Prostate gland (tissue), 2 donors: ENCODE results near the gene ITPRID2. TPM values are rescaled to one million over a fixed set of nuclear protein-coding genes. Genes with fewer than 3 reads are reported as not detected.

ENCODE experiments used
- DNase-seq: peaks from one replicate; pipeline ENCODE4 v3.0.0-alpha.2; 2019; ENCODE audit warnings: low spot score
- H3K27ac ChIP-seq, 2 donors: fragments of 200-600 bp; sonication (generic); 2 replicates each; pipeline ENCODE4 v1.5.1; 2017 to 2019
- H3K27me3 ChIP-seq: fragments of 200-600 bp; sonication (generic); replicated peaks from 2 replicates; pipeline ENCODE4 v1.5.1; 2019; ENCODE audit not compliant: insufficient read depth
- H3K36me3 ChIP-seq, 2 donors: fragments of 200-600 bp; sonication (generic); 1 replicate in 1 of 2; 2 replicates in 1 of 2; pipeline versions ENCODE4 v1.5.1 to v1.8.1; 2017 to 2019
- H3K4me1 ChIP-seq: fragments of 200-600 bp; sonication (generic); replicated peaks from 2 replicates; pipeline ENCODE4 v1.5.1; 2019
- H3K4me3 ChIP-seq, 2 donors: fragments of 200-600 bp; sonication (generic); 2 replicates each; pipeline ENCODE4 v1.5.1; 2017 to 2019
- H3K9me3 ChIP-seq: fragments of 200-600 bp; sonication (generic); 2 replicates; pipeline ENCODE4 v1.5.1; 2017
- POLR2A ChIP-seq: fragments of 450-650 bp; IDR thresholded peaks from one replicate; pipeline ENCODE4 v1.6.1; 2016; ENCODE audit warnings: antibody characterized with exemption, mild to moderate bottlenecking
- POLR2AphosphoS5 ChIP-seq: sonication (generic); formaldehyde crosslinking; IDR thresholded peaks from one replicate; pipeline ENCODE4 v1.6.1; 2017; ENCODE audit warnings: antibody characterized with exemption
- WGBS: methylation state at CpG from one replicate; pipeline ENCODE4 v1.1.5; 2018; 5-methylcytosine and 5-hydroxymethylcytosine counted together
- intact Hi-C: fragments of 100-400 bp; cut with DNase I; formaldehyde crosslinking; loops from one replicate; pipeline ENCODE4 v1.14.2; 2022
- total RNA-seq, 2 donors: library from RNA; depleted of rRNA; stranded (reverse); fragments of >200 nt; gene quantifications; one replicate each; pipeline ENCODE4 v1.1.0, GENCODE V29; 2016
- TF ChIP-seq, protein P1 (sequence below), 4 experiments: fragments of 200-600 bp in 2 of 4; fragments of 450-650 bp in 2 of 4; sonication (generic) in 2 of 4; IDR thresholded peaks; 1 replicate in 3 of 4; 2 replicates in 1 of 4; pipeline ENCODE4 v1.5.1; 2016 to 2019; ENCODE audit warnings: antibody characterized with exemption in 4 of 4, mild to moderate bottlenecking in 2 of 4, moderate library complexity in 2 of 4

ITPRID2 gene
- total RNA-seq, 2 donors from 2014 or later, result 78.9 to 159 TPM

GRCh38 chr2:181923121-181923520 lies 31.6 kb downstream of the ITPRID2 start:
- H3K4me3 ChIP-seq, result no peak overlapping the region
- DNase-seq, result no peak
- no peaks in the 10 kb centered on the region for H3K36me3 ChIP-seq
- TF ChIP-seq, protein P1, sequence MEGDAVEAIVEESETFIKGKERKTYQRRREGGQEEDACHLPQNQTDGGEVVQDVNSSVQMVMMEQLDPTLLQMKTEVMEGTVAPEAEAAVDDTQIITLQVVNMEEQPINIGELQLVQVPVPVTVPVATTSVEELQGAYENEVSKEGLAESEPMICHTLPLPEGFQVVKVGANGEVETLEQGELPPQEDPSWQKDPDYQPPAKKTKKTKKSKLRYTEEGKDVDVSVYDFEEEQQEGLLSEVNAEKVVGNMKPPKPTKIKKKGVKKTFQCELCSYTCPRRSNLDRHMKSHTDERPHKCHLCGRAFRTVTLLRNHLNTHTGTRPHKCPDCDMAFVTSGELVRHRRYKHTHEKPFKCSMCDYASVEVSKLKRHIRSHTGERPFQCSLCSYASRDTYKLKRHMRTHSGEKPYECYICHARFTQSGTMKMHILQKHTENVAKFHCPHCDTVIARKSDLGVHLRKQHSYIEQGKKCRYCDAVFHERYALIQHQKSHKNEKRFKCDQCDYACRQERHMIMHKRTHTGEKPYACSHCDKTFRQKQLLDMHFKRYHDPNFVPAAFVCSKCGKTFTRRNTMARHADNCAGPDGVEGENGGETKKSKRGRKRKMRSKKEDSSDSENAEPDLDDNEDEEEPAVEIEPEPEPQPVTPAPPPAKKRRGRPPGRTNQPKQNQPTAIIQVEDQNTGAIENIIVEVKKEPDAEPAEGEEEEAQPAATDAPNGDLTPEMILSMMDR (IDR thresholded peaks at IDR 0.05), result no peak
- TF ChIP-seq POLR2AphosphoS5, result no peak
- no peak for TF ChIP-seq POLR2A
- no peaks in the 10 kb centered on the region for H3K27me3 ChIP-seq
- H3K4me1 ChIP-seq, result no peaks in the 10 kb centered on the region
- WGBS, result 93% methylated on average over 1 of the region's 1 CpG
- no peaks in the 10 kb centered on the region for H3K9me3 ChIP-seq
- H3K27ac ChIP-seq, result no peak overlapping the region
- intact Hi-C loops, result no loop called here

DNA sequence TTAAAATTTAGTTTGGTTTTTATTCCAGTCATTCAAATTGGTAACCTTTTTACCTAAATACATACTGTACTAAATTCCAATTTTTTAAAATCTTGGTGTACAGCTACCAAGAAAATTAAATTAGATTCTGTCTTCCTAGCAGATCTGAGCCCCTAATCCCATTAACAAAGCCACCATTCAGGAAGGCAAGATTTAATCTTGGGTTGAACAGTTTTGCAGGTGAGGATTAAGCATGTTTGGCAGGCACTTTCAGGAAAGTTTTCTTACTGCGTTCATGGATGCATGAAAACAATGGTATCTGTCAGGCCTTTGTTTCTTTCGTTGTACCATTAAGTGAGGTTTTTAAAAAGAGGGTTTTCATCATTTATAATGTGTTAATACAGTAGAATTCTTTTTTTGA lies 32.8 kb downstream of the ITPRID2 start:
- H3K4me1 ChIP-seq, result no peaks in the 10 kb centered on the region
- H3K27me3 ChIP-seq, result no peaks in the 10 kb centered on the region
- 38% methylated on average over 2 of the region's 2 CpGs for WGBS
- intact Hi-C loops, result no loop called here
- H3K27ac ChIP-seq, result no peak overlapping the region
- H3K9me3 ChIP-seq, result no peaks in the 10 kb centered on the region
- H3K4me3 ChIP-seq, result no peak overlapping the region
- H3K36me3 ChIP-seq, result no peaks in the 10 kb centered on the region
- TF ChIP-seq, protein P1 (IDR thresholded peaks at IDR 0.05), result no peak
- TF ChIP-seq POLR2A (no peak), POLR2AphosphoS5 (no peak)
- no peak for DNase-seq

- Histone ChIP-seq H3K9me3 (no peaks in the 10 kb centered on the region), H3K4me3 (no peak overlapping the region), H3K27ac (no peak overlapping the region), H3K36me3 (no peaks in the 10 kb centered on the region), H3K4me1 (no peaks in the 10 kb centered on the region), H3K27me3 (no peaks in the 10 kb centered on the region)
- TF ChIP-seq POLR2A, result no peak
- no peak for TF ChIP-seq POLR2AphosphoS5
- TF ChIP-seq, protein P1 (IDR thresholded peaks at IDR 0.05), result no peak
- DNase-seq, result no peak
- intact Hi-C loops, result no loop called here
- WGBS, result 94% methylated on average over 5 of the region's 5 CpGs
Measured at GRCh38 chr2:181934694-181935093, 43.2 kb downstream of the ITPRID2 start.

- DNase-seq, result no peak
- no peaks in the 10 kb centered on the region for H3K9me3 ChIP-seq
- intact Hi-C loops, result no loop called here
- no peaks in the 10 kb centered on the region for H3K4me1 ChIP-seq
- H3K4me3 ChIP-seq, result no peak overlapping the region
- H3K27me3 ChIP-seq, result no peaks in the 10 kb centered on the region
- H3K36me3 ChIP-seq, result no peaks in the 10 kb centered on the region
- no peak overlapping the region for H3K27ac ChIP-seq
- WGBS, result 19% methylated on average over 2 of the region's 2 CpGs
- TF ChIP-seq POLR2A, result no peak
- TF ChIP-seq, protein P1 (IDR thresholded peaks at IDR 0.05), result no peak
- TF ChIP-seq POLR2AphosphoS5, result no peak
Measured at GRCh38 chr2:181937473-181937872, 45.9 kb downstream of the ITPRID2 start.

DNA sequence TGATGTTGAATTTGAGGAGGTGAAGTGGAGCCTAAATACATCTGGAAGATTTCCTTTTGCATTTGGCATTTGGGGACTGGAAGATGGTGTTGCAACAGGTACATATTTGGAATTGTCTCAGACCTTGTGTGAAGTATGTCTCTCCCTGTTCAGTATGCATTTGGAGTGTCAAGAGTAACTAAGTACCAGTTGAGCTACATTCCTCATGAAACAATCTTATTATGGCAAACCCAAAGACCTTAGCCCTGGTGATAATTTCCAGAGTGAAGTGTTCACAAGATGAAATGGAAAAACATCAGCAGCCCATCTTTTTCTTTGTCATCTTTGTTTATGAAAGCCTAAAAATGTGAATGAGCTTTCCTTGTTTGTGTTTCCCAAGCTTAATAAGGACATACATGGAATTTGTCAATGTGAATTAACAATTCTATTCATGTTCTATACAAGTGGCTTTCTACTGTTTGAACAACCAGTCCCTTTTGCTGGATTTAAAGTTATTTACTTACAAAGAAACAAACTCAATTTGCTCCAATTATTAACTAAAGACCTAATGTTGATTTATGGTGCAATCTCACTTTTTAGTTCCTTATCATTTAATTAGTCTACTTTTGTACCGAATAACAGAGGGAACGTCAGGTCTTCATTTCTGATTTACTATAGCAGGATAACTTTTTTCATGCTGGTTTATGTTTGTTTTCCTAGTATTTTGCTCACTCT lies 52.0 kb downstream of the ITPRID2 start:
- 48% methylated on average over 2 of the region's 2 CpGs for WGBS
- Histone ChIP-seq H3K9me3 (no peaks in the 10 kb centered on the region), H3K27ac (no peak overlapping the region), H3K4me1 (no peaks in the 10 kb centered on the region), H3K36me3 (no peaks in the 10 kb centered on the region), H3K27me3 (no peaks in the 10 kb centered on the region), H3K4me3 (no peak overlapping the region)
- intact Hi-C loops, result no loop called here
- no peak for DNase-seq
- TF ChIP-seq, protein P1 (IDR thresholded peaks at IDR 0.05), result no peak
- TF ChIP-seq POLR2A (no peak), POLR2AphosphoS5 (no peak)
